Measurements from ENCODE around the gene DDX56. TPM values are rescaled to one million over a fixed set of nuclear protein-coding genes. Genes with fewer than 3 reads are reported as not detected.
"Not testable (repeated sequence)": the region's sequence is repeated elsewhere in the genome, so short reads cannot be mapped to it uniquely, and the experiment has no call there.

Gene DDX56
- total and polyA plus RNA-seq, 9 of the 15 experiments (the other 6 are each of a cell fraction or from before 2014, with no cell fraction given), result 33.0 to 145 (median 102) TPM

GRCh38 chr7:44552473-44553005 is 21.2 kb downstream of the DDX56 start (continued):
- TF ChIP-seq MEIS2 (IDR thresholded peaks at IDR 0.05; ENCODE audit: partially characterized antibody), result peak; percentile 87
- not testable (repeated sequence) for TF ChIP-seq PBX2 (CRISPR knock-in tag; IDR thresholded peaks at IDR 0.05; ENCODE audit: low read depth)
- peak; percentile 81 for TF ChIP-seq PBX2 (tag; conservative IDR thresholded peaks at IDR 0.05; ENCODE audit: low read depth)
- TF ChIP-seq SMAD4 (CRISPR knock-in tag; conservative IDR thresholded peaks at IDR 0.05), result peak; percentile 92
- TF ChIP-seq, protein P1, sequence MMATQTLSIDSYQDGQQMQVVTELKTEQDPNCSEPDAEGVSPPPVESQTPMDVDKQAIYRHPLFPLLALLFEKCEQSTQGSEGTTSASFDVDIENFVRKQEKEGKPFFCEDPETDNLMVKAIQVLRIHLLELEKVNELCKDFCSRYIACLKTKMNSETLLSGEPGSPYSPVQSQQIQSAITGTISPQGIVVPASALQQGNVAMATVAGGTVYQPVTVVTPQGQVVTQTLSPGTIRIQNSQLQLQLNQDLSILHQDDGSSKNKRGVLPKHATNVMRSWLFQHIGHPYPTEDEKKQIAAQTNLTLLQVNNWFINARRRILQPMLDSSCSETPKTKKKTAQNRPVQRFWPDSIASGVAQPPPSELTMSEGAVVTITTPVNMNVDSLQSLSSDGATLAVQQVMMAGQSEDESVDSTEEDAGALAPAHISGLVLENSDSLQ (IDR thresholded peaks at IDR 0.05), result peak; percentile 78
- TF ChIP-seq TAL1 (IDR thresholded peaks at IDR 0.05), result peak; percentile 53
- TF ChIP-seq FOXK2 (conservative IDR thresholded peaks at IDR 0.05 in 1 of 2, IDR thresholded peaks at IDR 0.05 in 1 of 2; ENCODE audit: low read depth in 2 of 2), result 0 out of 4 replicates have a peak, but pooled peaks of 1 of the 2 experiments have one; percentile 8
- TF ChIP-seq TCF3 (CRISPR knock-in tag; IDR thresholded peaks at IDR 0.05), result peak; percentile 55; the same call in 1 of the 2 replicates
- 0 out of 2 replicates have a peak, but pooled peaks have one; percentile 14 for TF ChIP-seq SMARCE1 (IDR thresholded peaks at IDR 0.05)
- peak; percentile 38; the same call in 1 of the 2 replicates for TF ChIP-seq ESRRA (IDR thresholded peaks at IDR 0.05; ENCODE audit: borderline replicate concordance, low read depth)
